WTC11 (cell line): ENCODE results near the gene ZNF747. TPM values are rescaled to one million over a fixed set of nuclear protein-coding genes. Genes with fewer than 3 reads are reported as not detected.

Experiments
- ATAC-seq: fragments of 200-7000 bp; cut with Tn5 transposase; 2 replicates; pipeline ENCODE4 v1.10.0; 2021; ENCODE audit warnings: mild to moderate bottlenecking, moderate library complexity
- CTCF ChIA-PET: fragments of 300-600 bp; sonication (Branson Sonifier 250); formaldehyde crosslinking; loops from one replicate; lab custom pipeline; 2021; ENCODE audit warnings: antibody characterized with exemption; lab: Charles Lee
- POLR2A ChIA-PET: fragments of 350-600 bp; sonication (Branson Sonifier 250); formaldehyde crosslinking; loops from one replicate; lab custom pipeline; 2021; ENCODE audit warnings: antibody characterized with exemption; lab: Charles Lee
- DNase-seq: peaks from one replicate; pipeline ENCODE4 v3.0.0; 2021; ENCODE audit warnings: low spot score
- H3K27ac Mint-ChIP-seq: 2 replicates; pipeline ENCODE4 v1.8.0; 2021; ENCODE audit warnings: mixed read lengths
- H3K27me3 Mint-ChIP-seq: 2 replicates; pipeline ENCODE4 v1.8.0; 2021; ENCODE audit warnings: low read depth, mild to moderate bottlenecking, moderate library complexity, mixed read lengths
- H3K36me3 Mint-ChIP-seq: 2 replicates; pipeline ENCODE4 v1.8.0; 2021; ENCODE audit warnings: mixed read lengths
- H3K4me1 Mint-ChIP-seq: 2 replicates; pipeline ENCODE4 v1.8.0; 2022; ENCODE audit warnings: mixed read lengths
- H3K4me3 Mint-ChIP-seq: 2 replicates; pipeline ENCODE4 v1.8.0; 2021; ENCODE audit warnings: mild to moderate bottlenecking, moderate library complexity, mixed read lengths
- H3K9me3 Mint-ChIP-seq: 2 replicates; pipeline ENCODE4 v1.8.0; 2021; ENCODE audit warnings: mixed read lengths
- CREM ChIP-seq: sonication (generic); formaldehyde crosslinking; IDR thresholded peaks from 2 replicates; pipeline ENCODE4 v1.8.1; 2022; ENCODE audit warnings: mild to moderate bottlenecking, missing genetic modification reagents, moderate library complexity
- FOXK1 ChIP-seq: sonication (generic); formaldehyde crosslinking; IDR thresholded peaks from 2 replicates; pipeline ENCODE4 v1.8.0; 2022; ENCODE audit warnings: mild to moderate bottlenecking, moderate library complexity, missing genetic modification reagents
- GTF2I ChIP-seq: fragments of 250-450 bp; sonication (Bioruptor Pico); conservative IDR thresholded peaks from 2 replicates; pipeline ENCODE4 v1.4.0; 2021; ENCODE audit warnings: mild to moderate bottlenecking
- IRF2 ChIP-seq: sonication (generic); formaldehyde crosslinking; IDR thresholded peaks from 2 replicates; pipeline ENCODE4 v1.8.0; 2022; ENCODE audit warnings: low read depth, missing genetic modification reagents, borderline replicate concordance
- JUN ChIP-seq: sonication (generic); formaldehyde crosslinking; IDR thresholded peaks from 2 replicates; pipeline ENCODE4 v1.8.0; 2023; ENCODE audit warnings: mild to moderate bottlenecking, missing genetic modification reagents
- MXD4 ChIP-seq: fragments of 250-450 bp; sonication (Bioruptor Pico); IDR thresholded peaks from 2 replicates; pipeline ENCODE4 v1.8.0; 2021; ENCODE audit warnings: mild to moderate bottlenecking, moderate library complexity, borderline replicate concordance
- NFE2L1 ChIP-seq: sonication (generic); formaldehyde crosslinking; IDR thresholded peaks from 2 replicates; pipeline ENCODE4 v1.8.1; 2023; ENCODE audit warnings: missing genetic modification reagents
- NR1H2 ChIP-seq: sonication (generic); formaldehyde crosslinking; IDR thresholded peaks from 2 replicates; pipeline ENCODE4 v1.9.0; 2021; ENCODE audit warnings: mild to moderate bottlenecking, moderate library complexity, missing genetic modification reagents
- NR2C2 ChIP-seq: sonication (generic); formaldehyde crosslinking; IDR thresholded peaks from 2 replicates; pipeline ENCODE4 v1.8.0; 2022; ENCODE audit warnings: mild to moderate bottlenecking, missing genetic modification reagents
- TEAD1 ChIP-seq: sonication (generic); formaldehyde crosslinking; IDR thresholded peaks from 2 replicates; pipeline ENCODE4 v1.8.0; 2022; ENCODE audit warnings: mild to moderate bottlenecking, missing genetic modification reagents
- ZNF232 ChIP-seq: sonication (generic); formaldehyde crosslinking; IDR thresholded peaks from 2 replicates; pipeline ENCODE4 v1.8.0; 2022; ENCODE audit warnings: mild to moderate bottlenecking, missing genetic modification reagents
- ZNF416 ChIP-seq: fragments of 250-450 bp; sonication (Bioruptor Pico); IDR thresholded peaks from 2 replicates; pipeline ENCODE4 v1.9.0; 2021; ENCODE audit warnings: mild to moderate bottlenecking, inconsistent platforms
- ZNF423 ChIP-seq: fragments of 250-450 bp; sonication (Bioruptor Pico); IDR thresholded peaks from 2 replicates; pipeline ENCODE4 v2.1.2; 2022; ENCODE audit warnings: mild to moderate bottlenecking, moderate library complexity
- total RNA-seq: library from RNA; stranded (reverse); gene quantifications from 3 replicates; pipeline ENCODE4 v1.2.3, GENCODE V29; 2021
- TF ChIP-seq, protein P1 (sequence below): sonication (generic); formaldehyde crosslinking; IDR thresholded peaks from 2 replicates; pipeline ENCODE4 v1.8.1; 2023; ENCODE audit warnings: mild to moderate bottlenecking, missing genetic modification reagents, moderate library complexity
- TF ChIP-seq, protein P2 (sequence below): fragments of 200-600 bp; IDR thresholded peaks from 2 replicates; pipeline ENCODE4 v1.8.0; 2022; ENCODE audit warnings: antibody characterized with exemption
- TF ChIP-seq, protein P3 (sequence below): fragments of 250-450 bp; sonication (Bioruptor Pico); IDR thresholded peaks from 2 replicates; pipeline ENCODE4 v1.9.0; 2021; ENCODE audit warnings: moderate library complexity, mild to moderate bottlenecking, inconsistent platforms, borderline replicate concordance
- TF ChIP-seq, protein P4 (sequence below): sonication (generic); formaldehyde crosslinking; IDR thresholded peaks from 2 replicates; pipeline ENCODE4 v1.8.0; 2022; ENCODE audit warnings: mild to moderate bottlenecking, missing genetic modification reagents
- TF ChIP-seq, protein P5 (sequence below): sonication (generic); formaldehyde crosslinking; IDR thresholded peaks from 2 replicates; pipeline ENCODE4 v1.8.0; 2022; ENCODE audit warnings: mild to moderate bottlenecking, missing genetic modification reagents
- TF ChIP-seq, protein P6 (sequence below): fragments of 250-450 bp; sonication (Bioruptor Pico); IDR thresholded peaks from 2 replicates; pipeline ENCODE4 v1.9.0; 2021; ENCODE audit warnings: mild to moderate bottlenecking, borderline replicate concordance

Gene ZNF747
- total RNA-seq, 1 experiment from 2014 or later = 11.3 TPM

DNA sequence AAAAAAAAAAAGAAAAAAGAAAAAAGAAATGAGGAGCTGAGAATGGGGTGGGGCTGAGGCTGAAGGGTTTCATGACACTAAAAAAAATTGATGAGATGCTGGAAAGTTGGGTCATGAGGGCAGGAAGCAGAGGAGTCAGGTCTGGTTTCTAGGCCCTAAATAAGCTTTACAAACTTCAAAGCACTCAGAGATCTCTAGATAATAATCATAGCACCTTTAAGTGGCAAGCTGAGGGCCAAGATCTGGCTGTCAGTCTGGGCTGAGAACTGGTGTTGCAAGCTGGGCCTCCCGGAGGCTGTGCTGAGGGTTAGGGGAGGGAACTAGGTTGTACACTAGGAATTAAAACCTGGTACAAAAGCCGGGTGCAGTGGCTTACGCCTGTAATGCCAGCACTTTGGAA is 17.1 kb upstream of the ZNF747 start:
- DNase-seq = no peak
- peaks cover 27% of the 10 kb centered on the region for H3K4me1 Mint-ChIP-seq
- no peak overlapping the region for H3K4me3 Mint-ChIP-seq
- H3K36me3 Mint-ChIP-seq = peaks cover 23% of the 10 kb centered on the region
- no peaks in the 10 kb centered on the region for H3K27me3 Mint-ChIP-seq
- ATAC-seq = no peak
- no peaks in the 10 kb centered on the region; the same call in 1 of the 2 replicates for H3K9me3 Mint-ChIP-seq
- no peak overlapping the region for H3K27ac Mint-ChIP-seq
- TF ChIP-seq, protein P1, sequence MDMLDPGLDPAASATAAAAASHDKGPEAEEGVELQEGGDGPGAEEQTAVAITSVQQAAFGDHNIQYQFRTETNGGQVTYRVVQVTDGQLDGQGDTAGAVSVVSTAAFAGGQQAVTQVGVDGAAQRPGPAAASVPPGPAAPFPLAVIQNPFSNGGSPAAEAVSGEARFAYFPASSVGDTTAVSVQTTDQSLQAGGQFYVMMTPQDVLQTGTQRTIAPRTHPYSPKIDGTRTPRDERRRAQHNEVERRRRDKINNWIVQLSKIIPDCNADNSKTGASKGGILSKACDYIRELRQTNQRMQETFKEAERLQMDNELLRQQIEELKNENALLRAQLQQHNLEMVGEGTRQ (CRISPR knock-in tag) = no peak
- TF ChIP-seq MXD4 (no peak), TEAD1 (CRISPR knock-in tag) (no peak)
- TF ChIP-seq, protein P2, sequence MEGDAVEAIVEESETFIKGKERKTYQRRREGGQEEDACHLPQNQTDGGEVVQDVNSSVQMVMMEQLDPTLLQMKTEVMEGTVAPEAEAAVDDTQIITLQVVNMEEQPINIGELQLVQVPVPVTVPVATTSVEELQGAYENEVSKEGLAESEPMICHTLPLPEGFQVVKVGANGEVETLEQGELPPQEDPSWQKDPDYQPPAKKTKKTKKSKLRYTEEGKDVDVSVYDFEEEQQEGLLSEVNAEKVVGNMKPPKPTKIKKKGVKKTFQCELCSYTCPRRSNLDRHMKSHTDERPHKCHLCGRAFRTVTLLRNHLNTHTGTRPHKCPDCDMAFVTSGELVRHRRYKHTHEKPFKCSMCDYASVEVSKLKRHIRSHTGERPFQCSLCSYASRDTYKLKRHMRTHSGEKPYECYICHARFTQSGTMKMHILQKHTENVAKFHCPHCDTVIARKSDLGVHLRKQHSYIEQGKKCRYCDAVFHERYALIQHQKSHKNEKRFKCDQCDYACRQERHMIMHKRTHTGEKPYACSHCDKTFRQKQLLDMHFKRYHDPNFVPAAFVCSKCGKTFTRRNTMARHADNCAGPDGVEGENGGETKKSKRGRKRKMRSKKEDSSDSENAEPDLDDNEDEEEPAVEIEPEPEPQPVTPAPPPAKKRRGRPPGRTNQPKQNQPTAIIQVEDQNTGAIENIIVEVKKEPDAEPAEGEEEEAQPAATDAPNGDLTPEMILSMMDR = no peak
- POLR2A ChIA-PET = interaction anchor here (0.6 kb wide), 1 partner anchor 1287 kb away, joined by 3 read pairs; no protein-coding TSS in a partner anchor
- CTCF ChIA-PET = interaction anchor here (0.6 to 2.3 kb wide), 2 partner anchors 16 to 441 kb away, joined by 4 to 14 read pairs; partner anchors contain the start of gene ZNF747

DNA sequence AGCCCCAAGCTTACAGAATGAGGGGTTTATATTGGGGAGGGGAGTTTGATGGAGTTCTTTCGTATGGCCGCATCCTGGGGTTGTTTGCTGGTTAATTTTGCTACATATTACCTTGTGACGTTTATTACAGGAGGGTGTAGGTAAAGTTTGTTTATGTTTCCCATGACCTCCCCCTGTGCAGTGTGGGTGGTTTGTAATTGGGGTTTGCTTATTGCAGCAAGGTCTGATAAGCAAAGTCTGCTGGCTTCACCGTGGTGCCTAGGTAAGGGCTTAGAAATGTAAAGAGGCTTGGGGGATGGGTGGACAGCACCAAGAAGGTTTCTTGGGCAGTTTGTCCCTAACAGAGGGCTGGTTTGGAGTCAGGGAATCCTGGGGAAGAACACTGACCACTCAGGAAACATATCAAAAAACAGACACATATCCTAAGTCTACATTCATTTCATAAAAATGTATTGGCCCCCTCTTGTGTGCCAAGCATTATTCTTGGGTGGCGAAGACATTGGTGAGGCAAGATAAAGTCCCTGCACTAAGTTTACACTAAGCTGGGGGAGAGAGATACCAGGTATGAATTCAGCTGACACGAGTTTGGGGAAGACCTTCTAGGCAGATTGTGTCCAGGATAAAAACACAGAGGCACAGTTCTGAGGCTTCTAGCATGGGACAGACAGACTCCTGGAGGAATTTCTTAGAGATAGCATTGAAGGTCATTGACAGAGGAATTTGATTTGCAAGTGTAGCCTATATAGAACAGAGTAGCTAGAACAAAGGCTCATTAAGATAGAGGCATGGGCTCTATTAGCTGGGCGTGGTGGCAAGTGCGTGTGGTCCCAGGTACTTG is 14.0 kb upstream of the ZNF747 start:
- no peaks in the 10 kb centered on the region for H3K27me3 Mint-ChIP-seq
- TF ChIP-seq ZNF232 (CRISPR knock-in tag) (no peak), FOXK1 (no peak), NR1H2 (CRISPR knock-in tag) (no peak)
- TF ChIP-seq, protein P3, sequence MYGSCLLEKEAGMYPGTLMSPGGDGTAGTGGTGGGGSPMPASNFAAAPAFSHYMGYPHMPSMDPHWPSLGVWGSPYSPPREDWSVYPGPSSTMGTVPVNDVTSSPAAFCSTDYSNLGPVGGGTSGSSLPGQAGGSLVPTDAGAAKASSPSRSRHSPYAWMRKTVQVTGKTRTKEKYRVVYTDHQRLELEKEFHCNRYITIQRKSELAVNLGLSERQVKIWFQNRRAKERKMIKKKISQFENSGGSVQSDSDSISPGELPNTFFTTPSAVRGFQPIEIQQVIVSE (CRISPR knock-in tag) = no peak
- TF ChIP-seq, protein P4, sequence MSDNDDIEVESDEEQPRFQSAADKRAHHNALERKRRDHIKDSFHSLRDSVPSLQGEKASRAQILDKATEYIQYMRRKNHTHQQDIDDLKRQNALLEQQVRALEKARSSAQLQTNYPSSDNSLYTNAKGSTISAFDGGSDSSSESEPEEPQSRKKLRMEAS = no peak
- ChIA-PET CTCF (interaction anchor here (1.4 kb wide), 1 partner anchor 13 kb away, joined by 5 read pairs; no protein-coding TSS in a partner anchor), POLR2A (no interaction called here)
- DNase-seq = no peak
- H3K27ac Mint-ChIP-seq = no peak overlapping the region; the same call in 1 of the 2 replicates
- peaks cover 11% of the 10 kb centered on the region for H3K36me3 Mint-ChIP-seq
- H3K4me1 Mint-ChIP-seq = peaks cover 20% of the 10 kb centered on the region
- H3K9me3 Mint-ChIP-seq = no peaks in the 10 kb centered on the region; the same call in 1 of the 2 replicates
- H3K4me3 Mint-ChIP-seq = no peak overlapping the region; the same call in 1 of the 2 replicates
- ATAC-seq = no peak

DNA sequence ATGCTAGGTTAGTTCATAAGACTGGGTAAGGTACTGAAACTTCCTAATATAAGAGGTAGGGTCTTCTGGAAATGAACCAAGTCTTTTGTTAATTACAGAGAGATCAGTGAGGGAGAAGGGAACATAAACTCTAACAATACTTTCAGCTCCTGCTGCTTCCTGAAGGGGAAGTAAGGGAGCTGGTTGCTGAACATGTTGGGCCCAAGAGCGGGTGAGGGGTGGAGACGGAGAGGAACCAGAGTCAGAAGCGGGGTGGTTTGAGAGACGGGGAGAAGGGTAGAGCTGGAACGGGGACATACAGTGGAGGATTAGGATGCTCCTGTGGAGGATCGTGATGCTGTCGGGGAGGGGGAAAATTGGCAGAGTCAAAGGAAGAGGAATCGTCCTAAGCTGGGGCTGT is 11.5 kb upstream of the ZNF747 start:
- no peaks in the 10 kb centered on the region for H3K27me3 Mint-ChIP-seq
- POLR2A ChIA-PET = no interaction called here
- peaks cover 5% of the 10 kb centered on the region; the same call in 1 of the 2 replicates for H3K36me3 Mint-ChIP-seq
- ATAC-seq (no peak), DNase-seq (no peak)
- no peaks in the 10 kb centered on the region; the same call in 1 of the 2 replicates for H3K9me3 Mint-ChIP-seq
- TF ChIP-seq NR2C2 (CRISPR knock-in tag) (no peak), GTF2I (CRISPR knock-in tag) (no peak)
- TF ChIP-seq, protein P5, sequence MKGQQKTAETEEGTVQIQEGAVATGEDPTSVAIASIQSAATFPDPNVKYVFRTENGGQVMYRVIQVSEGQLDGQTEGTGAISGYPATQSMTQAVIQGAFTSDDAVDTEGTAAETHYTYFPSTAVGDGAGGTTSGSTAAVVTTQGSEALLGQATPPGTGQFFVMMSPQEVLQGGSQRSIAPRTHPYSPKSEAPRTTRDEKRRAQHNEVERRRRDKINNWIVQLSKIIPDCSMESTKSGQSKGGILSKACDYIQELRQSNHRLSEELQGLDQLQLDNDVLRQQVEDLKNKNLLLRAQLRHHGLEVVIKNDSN (CRISPR knock-in tag) = no peak
- CTCF ChIA-PET = interaction anchor here (1.2 kb wide), 1 partner anchor 11 kb away, joined by 5 read pairs; no protein-coding TSS in a partner anchor
- no peak overlapping the region for H3K4me3 Mint-ChIP-seq
- H3K4me1 Mint-ChIP-seq = peaks cover 17% of the 10 kb centered on the region
- no peak overlapping the region for H3K27ac Mint-ChIP-seq

DNA sequence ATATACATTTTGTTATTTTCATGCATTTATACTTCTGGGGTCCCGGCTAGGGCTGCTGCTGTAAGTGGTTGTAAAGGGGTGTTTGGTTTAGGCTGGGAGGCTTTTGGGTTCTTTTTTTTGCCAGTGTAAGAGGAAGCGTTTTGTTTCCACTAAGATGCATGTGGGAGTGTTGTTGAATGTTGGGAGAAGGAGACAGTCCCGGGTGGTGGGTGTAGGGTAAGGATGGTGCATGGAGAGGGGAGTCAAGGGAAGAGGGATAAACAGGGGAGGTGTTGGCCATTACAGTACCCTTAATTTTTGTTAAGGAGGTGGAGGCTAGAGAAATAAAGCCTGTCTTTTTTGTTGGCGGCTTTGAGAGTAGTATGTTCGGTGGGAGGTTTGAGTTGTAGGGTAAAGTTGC is 8.4 kb upstream of the ZNF747 start:
- Mint-ChIP-seq H3K9me3 (no peaks in the 10 kb centered on the region; the same call in 1 of the 2 replicates), H3K4me1 (peaks cover 6% of the 10 kb centered on the region), H3K36me3 (peaks cover 4% of the 10 kb centered on the region; the same call in 1 of the 2 replicates), H3K27me3 (no peaks in the 10 kb centered on the region), H3K4me3 (no peak overlapping the region), H3K27ac (no peak overlapping the region)
- ChIA-PET CTCF (interaction anchor here (1.1 to 1.8 kb wide), 2 partner anchors 73 to 113 kb away, joined by 3 to 12 read pairs; partner anchors contain the start of gene DCTPP1), POLR2A (no interaction called here)
- DNase-seq (no peak), ATAC-seq (no peak)
- TF ChIP-seq CREM = no peak
- no peak for TF ChIP-seq IRF2 (CRISPR knock-in tag)
- TF ChIP-seq, protein P6, sequence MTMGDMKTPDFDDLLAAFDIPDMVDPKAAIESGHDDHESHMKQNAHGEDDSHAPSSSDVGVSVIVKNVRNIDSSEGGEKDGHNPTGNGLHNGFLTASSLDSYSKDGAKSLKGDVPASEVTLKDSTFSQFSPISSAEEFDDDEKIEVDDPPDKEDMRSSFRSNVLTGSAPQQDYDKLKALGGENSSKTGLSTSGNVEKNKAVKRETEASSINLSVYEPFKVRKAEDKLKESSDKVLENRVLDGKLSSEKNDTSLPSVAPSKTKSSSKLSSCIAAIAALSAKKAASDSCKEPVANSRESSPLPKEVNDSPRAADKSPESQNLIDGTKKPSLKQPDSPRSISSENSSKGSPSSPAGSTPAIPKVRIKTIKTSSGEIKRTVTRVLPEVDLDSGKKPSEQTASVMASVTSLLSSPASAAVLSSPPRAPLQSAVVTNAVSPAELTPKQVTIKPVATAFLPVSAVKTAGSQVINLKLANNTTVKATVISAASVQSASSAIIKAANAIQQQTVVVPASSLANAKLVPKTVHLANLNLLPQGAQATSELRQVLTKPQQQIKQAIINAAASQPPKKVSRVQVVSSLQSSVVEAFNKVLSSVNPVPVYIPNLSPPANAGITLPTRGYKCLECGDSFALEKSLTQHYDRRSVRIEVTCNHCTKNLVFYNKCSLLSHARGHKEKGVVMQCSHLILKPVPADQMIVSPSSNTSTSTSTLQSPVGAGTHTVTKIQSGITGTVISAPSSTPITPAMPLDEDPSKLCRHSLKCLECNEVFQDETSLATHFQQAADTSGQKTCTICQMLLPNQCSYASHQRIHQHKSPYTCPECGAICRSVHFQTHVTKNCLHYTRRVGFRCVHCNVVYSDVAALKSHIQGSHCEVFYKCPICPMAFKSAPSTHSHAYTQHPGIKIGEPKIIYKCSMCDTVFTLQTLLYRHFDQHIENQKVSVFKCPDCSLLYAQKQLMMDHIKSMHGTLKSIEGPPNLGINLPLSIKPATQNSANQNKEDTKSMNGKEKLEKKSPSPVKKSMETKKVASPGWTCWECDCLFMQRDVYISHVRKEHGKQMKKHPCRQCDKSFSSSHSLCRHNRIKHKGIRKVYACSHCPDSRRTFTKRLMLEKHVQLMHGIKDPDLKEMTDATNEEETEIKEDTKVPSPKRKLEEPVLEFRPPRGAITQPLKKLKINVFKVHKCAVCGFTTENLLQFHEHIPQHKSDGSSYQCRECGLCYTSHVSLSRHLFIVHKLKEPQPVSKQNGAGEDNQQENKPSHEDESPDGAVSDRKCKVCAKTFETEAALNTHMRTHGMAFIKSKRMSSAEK = no peak
- no peak for TF ChIP-seq TEAD1 (CRISPR knock-in tag)
- TF ChIP-seq JUN (CRISPR knock-in tag) = no peak
- no peak for TF ChIP-seq ZNF416
- TF ChIP-seq ZNF423 (CRISPR knock-in tag) = no peak
- no peak for TF ChIP-seq NFE2L1
